PC-9 (cell line): ENCODE results near the gene DNAJC17. TPM values are rescaled to one million over a fixed set of nuclear protein-coding genes. Genes with fewer than 3 reads are reported as not detected.

Experiments used
- BruUV-seq: library from RNA; stranded (reverse); fragments of 400-500 nt; replicated peaks from 2 replicates; lab custom pipeline; 2021; lab: Mats Ljungman, UMichigan
- CTCF ChIA-PET: fragments of 300-600 bp; sonication (Branson Sonifier 250); formaldehyde crosslinking; loops from one replicate; lab custom pipeline; 2022; ENCODE audit warnings: antibody characterized with exemption; lab: Charles Lee
- POLR2A ChIA-PET: fragments of 300-600 bp; sonication (Branson Sonifier 250); formaldehyde crosslinking; loops from one replicate; lab custom pipeline; 2022; ENCODE audit warnings: antibody characterized with exemption; ENCODE audit not compliant: unreplicated experiment; lab: Charles Lee
- DNase-seq, 2 experiments: peaks; one replicate each; pipeline versions ENCODE4 v3.0.0 to v3.0.0-alpha.2; 2015 to 2022; ENCODE audit warnings: mixed read lengths in 1 of 2
- H2AFZ ChIP-seq: fragments of 200-600 bp; sonication (generic); 2 replicates; pipeline ENCODE4 v1.8.1; 2017; ENCODE audit warnings: antibody characterized with exemption
- H3F3A ChIP-seq: fragments of 200-600 bp; sonication (generic); 2 replicates; pipeline ENCODE4 v1.8.1; 2017; ENCODE audit warnings: antibody characterized with exemption, mild to moderate bottlenecking, low read depth; ENCODE audit not compliant: insufficient read depth
- H3K27ac ChIP-seq: fragments of 200-600 bp; sonication (generic); 2 replicates; pipeline ENCODE4 v1.6.1; 2016; ENCODE audit warnings: mixed run types
- H3K27me3 ChIP-seq: fragments of 200-600 bp; sonication (generic); 2 replicates; pipeline ENCODE4 v1.6.1; 2016; ENCODE audit warnings: low read depth, mixed run types; ENCODE audit not compliant: insufficient read depth
- H3K36me3 ChIP-seq: fragments of 200-600 bp; sonication (generic); 2 replicates; pipeline ENCODE4 v1.6.1; 2016; ENCODE audit warnings: low read depth, mixed run types
- H3K4me1 ChIP-seq: fragments of 200-600 bp; sonication (generic); replicated peaks from 2 replicates; pipeline ENCODE4 v1.6.1; 2016; ENCODE audit warnings: mixed run types; ENCODE audit not compliant: insufficient read depth
- H3K4me2 ChIP-seq: fragments of 200-600 bp; sonication (generic); 2 replicates; pipeline ENCODE4 v1.6.1; 2017; ENCODE audit warnings: mixed run types
- H3K4me3 ChIP-seq: fragments of 200-600 bp; sonication (generic); 2 replicates; pipeline ENCODE4 v1.6.1; 2016; ENCODE audit warnings: mixed run types
- H3K79me2 ChIP-seq: fragments of 200-600 bp; sonication (generic); 2 replicates; pipeline ENCODE4 v1.6.1; 2017; ENCODE audit warnings: low read depth, mixed run types
- H3K9me2 ChIP-seq: fragments of 200-600 bp; sonication (generic); 2 replicates; pipeline ENCODE4 v1.8.1; 2017; ENCODE audit warnings: mild to moderate bottlenecking; ENCODE audit not compliant: insufficient read depth
- H3K9me3 ChIP-seq: fragments of 200-600 bp; sonication (generic); 2 replicates; pipeline ENCODE4 v1.8.1; 2016; ENCODE audit warnings: low read depth; ENCODE audit not compliant: insufficient read depth
- H4K20me1 ChIP-seq: fragments of 200-600 bp; sonication (generic); 2 replicates; pipeline ENCODE4 v1.8.1; 2017; ENCODE audit not compliant: insufficient read depth
- EZH2 ChIP-seq: fragments of 200-600 bp; sonication (generic); IDR thresholded peaks from 2 replicates; pipeline ENCODE4 v1.8.0; 2017; ENCODE audit warnings: antibody characterized with exemption, low read depth
- intact Hi-C: fragments of 100-400 bp; cut with micrococcal nuclease; formaldehyde crosslinking; loops from one replicate; pipeline ENCODE4 v1.10.0; 2022; ENCODE audit not compliant: unreplicated experiment
- total RNA-seq: library from RNA; stranded (reverse); gene quantifications from 2 replicates; pipeline ENCODE4 v1.2.3, GENCODE V29; 2021
- TF ChIP-seq, protein P1 (sequence below): fragments of 200-600 bp; sonication (generic); conservative IDR thresholded peaks from 2 replicates; pipeline ENCODE4 v1.6.1; 2017; ENCODE audit warnings: mixed run types, antibody characterized with exemption, mild to moderate bottlenecking, moderate library complexity

Gene DNAJC17
- total RNA-seq, 1 experiment from 2014 or later, result 27.4 TPM

DNA sequence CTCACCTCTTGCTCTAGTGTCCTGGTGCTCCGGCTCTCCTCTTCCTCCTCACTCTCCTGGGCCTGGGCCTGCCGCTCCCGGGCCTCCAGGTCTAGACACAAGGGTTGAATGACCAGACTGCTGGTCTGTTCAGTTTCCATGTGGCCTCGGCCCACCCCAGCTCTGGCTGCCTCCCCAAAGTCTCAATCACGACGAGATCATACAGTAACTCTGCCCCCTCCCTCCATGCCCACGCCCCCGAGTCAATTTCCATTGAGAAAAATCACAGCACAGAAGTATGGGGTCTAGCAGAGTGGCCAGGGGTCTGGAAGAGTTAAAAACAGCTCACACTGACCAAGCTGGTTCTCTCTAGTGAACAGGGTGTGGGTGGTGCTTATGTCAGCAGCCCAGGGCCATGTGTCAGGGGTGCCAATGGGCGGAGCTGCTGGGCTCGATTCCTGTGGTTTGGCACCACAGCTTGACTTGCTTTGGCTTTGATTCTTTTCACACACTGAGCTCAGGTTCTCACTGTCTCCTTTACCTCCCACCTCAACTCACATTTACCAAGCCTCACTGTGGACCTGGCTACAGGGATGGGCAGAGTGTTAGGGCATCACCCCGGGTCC lies 30.6 kb downstream of the DNAJC17 start:
- intact Hi-C loops, result loop anchor here (2.0 to 10.0 kb wide), 3 partner anchors 22 to 182 kb away; partner anchors contain the start of genes KNL1, RAD51 and RMDN3

DNA sequence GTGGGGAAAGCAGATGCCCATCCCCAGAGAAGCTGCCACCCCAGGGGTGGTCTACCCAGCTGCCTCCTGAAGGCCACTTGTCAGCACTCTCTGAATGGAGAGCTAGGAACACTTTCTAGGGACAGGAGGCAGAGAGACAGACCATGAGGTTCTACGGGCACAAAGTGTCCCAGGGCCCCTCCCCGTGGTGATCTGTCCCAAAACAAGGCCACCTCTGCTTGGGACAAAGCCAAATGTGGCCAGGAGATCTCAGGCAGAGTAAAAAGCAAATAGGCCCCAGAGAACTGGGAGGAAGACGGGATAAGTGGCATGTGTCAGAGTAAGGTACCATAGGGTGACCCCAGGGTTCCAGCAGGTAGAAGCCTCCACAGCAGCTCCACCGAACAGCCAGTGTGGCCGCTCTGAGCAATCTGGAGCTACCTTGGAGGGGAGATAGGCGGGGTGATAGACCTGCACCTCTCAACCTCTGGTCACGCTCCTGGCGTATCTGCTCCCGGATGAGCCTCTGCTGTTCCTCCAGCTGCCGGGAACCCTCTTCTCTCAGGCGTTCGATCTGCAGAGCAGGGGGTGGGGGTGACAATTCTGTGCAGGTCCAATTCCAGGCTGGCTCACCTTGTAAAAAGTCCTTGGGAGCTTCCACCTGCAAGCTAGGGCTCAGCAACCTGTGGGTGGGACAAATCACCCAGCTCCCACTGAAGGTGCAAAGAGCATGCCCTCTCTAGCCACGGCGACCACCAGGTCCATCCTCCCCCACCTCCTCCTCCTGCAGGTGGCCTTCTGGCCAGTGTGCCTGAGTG lies 31.3 kb downstream of the DNAJC17 start:
- H3K4me1 ChIP-seq, result peaks cover 28% of the 10 kb centered on the region
- no peaks in the 10 kb centered on the region for H3K9me2 ChIP-seq
- no peaks in the 10 kb centered on the region for H3K79me2 ChIP-seq
- intact Hi-C loops, result loop anchor here (2.0 to 10.0 kb wide), 3 partner anchors 21 to 181 kb away; partner anchors contain the start of genes KNL1, RAD51 and RMDN3
- no peaks in the 10 kb centered on the region for H3K27me3 ChIP-seq
- 0 out of 2 replicates have a peak, but pooled peaks cover 4% of the 10 kb centered on the region for H3K36me3 ChIP-seq
- no peaks in the 10 kb centered on the region for H4K20me1 ChIP-seq
- no peaks in the 10 kb centered on the region for H3K9me3 ChIP-seq
- H3K4me3 ChIP-seq, result no peak overlapping the region
- ChIA-PET POLR2A (interaction anchor here (0.6 to 0.9 kb wide), 4 partner anchors 19 to 331 kb away, joined by 3 to 8 read pairs (median 4); no protein-coding TSS in a partner anchor), CTCF (interaction anchor here (1.1 to 1.2 kb wide), 2 partner anchors 29 to 83 kb away, joined by 3 to 13 read pairs; no protein-coding TSS in a partner anchor)
- BruUV-seq, result no TSS peak
- H2AFZ ChIP-seq, result no peak overlapping the region
- no peak for DNase-seq
- H3K27ac ChIP-seq, result peak overlapping the region; percentile 79
- H3F3A ChIP-seq, result peaks cover 21% of the 10 kb centered on the region
- TF ChIP-seq, protein P1, sequence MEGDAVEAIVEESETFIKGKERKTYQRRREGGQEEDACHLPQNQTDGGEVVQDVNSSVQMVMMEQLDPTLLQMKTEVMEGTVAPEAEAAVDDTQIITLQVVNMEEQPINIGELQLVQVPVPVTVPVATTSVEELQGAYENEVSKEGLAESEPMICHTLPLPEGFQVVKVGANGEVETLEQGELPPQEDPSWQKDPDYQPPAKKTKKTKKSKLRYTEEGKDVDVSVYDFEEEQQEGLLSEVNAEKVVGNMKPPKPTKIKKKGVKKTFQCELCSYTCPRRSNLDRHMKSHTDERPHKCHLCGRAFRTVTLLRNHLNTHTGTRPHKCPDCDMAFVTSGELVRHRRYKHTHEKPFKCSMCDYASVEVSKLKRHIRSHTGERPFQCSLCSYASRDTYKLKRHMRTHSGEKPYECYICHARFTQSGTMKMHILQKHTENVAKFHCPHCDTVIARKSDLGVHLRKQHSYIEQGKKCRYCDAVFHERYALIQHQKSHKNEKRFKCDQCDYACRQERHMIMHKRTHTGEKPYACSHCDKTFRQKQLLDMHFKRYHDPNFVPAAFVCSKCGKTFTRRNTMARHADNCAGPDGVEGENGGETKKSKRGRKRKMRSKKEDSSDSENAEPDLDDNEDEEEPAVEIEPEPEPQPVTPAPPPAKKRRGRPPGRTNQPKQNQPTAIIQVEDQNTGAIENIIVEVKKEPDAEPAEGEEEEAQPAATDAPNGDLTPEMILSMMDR, result no peak
- TF ChIP-seq EZH2, result no peak
- H3K4me2 ChIP-seq, result peak overlapping the region; percentile 66

More for the DNA sequence above, 30.6 kb downstream of the DNAJC17 start:
- POLR2A ChIA-PET, result interaction anchor here (0.6 to 0.9 kb wide), 7 partner anchors 20 to 543 kb away, joined by 3 to 12 read pairs (median 8); no protein-coding TSS in a partner anchor
- no peaks in the 10 kb centered on the region for H3K9me3 ChIP-seq
- TF ChIP-seq EZH2, result no peak
- TF ChIP-seq, protein P1, result no peak
- BruUV-seq, result no TSS peak
- CTCF ChIA-PET, result interaction anchor here (0.6 to 1.2 kb wide), 3 partner anchors 30 to 483 kb away, joined by 3 to 13 read pairs (median 5); no protein-coding TSS in a partner anchor
- H3K4me2 ChIP-seq, result peak overlapping the region; percentile 66
- peak overlapping the region; percentile 79 for H3K27ac ChIP-seq
- H3K36me3 ChIP-seq, result 0 out of 2 replicates have a peak, but pooled peaks cover 4% of the 10 kb centered on the region
- H4K20me1 ChIP-seq, result no peaks in the 10 kb centered on the region
- H3K4me1 ChIP-seq, result peaks cover 21% of the 10 kb centered on the region
- no peak overlapping the region for H3K4me3 ChIP-seq
- H3K9me2 ChIP-seq, result no peaks in the 10 kb centered on the region
- DNase-seq, result peak; percentile 89
- no peaks in the 10 kb centered on the region for H3K27me3 ChIP-seq
- H3K79me2 ChIP-seq, result no peaks in the 10 kb centered on the region
- H3F3A ChIP-seq, result peaks cover 14% of the 10 kb centered on the region; the same call in 1 of the 2 replicates
- H2AFZ ChIP-seq, result no peak overlapping the region

DNA sequence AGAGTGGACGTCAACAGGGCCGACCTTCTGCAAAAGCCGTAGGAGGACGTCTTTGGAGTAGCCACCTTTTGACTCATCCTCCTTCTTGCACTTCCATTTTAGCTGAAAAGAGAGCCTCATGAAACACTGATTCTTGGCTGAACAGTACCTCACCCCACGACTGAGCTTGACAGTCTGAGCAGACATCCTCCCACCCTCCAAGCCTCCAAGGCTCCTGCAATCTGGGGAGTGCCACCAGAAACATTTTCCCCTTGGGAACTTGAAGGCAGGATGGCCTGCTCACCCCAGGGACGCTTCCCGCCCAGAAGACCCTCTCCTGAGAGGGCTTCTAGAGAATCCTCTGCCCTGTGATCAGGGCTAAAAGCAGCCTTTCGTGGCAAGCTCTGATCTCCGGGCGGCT lies 32.3 kb downstream of the DNAJC17 start:
- no peak overlapping the region for H3K27ac ChIP-seq
- peaks cover 30% of the 10 kb centered on the region for H3F3A ChIP-seq
- intact Hi-C loops, result loop anchor here (10.0 kb wide), 1 partner anchor 180 kb away; the partner anchor contains the start of gene KNL1
- H3K9me3 ChIP-seq, result no peaks in the 10 kb centered on the region
- H4K20me1 ChIP-seq, result no peaks in the 10 kb centered on the region
- 0 out of 2 replicates have a peak, but pooled peaks cover 4% of the 10 kb centered on the region for H3K36me3 ChIP-seq
- BruUV-seq, result no TSS peak
- H2AFZ ChIP-seq, result no peak overlapping the region
- DNase-seq, result no peak
- H3K9me2 ChIP-seq, result no peaks in the 10 kb centered on the region
- CTCF ChIA-PET, result no interaction called here
- no peaks in the 10 kb centered on the region for H3K27me3 ChIP-seq
- H3K4me2 ChIP-seq, result no peak overlapping the region
- H3K79me2 ChIP-seq, result no peaks in the 10 kb centered on the region
- no peak overlapping the region for H3K4me3 ChIP-seq
- no peak for TF ChIP-seq EZH2
- H3K4me1 ChIP-seq, result peaks cover 38% of the 10 kb centered on the region
- POLR2A ChIA-PET, result no interaction called here
